Ecto neural progenitor cell (in vitro differentiated cells): ENCODE measurements around the gene EARS2.
"Not testable (repeated sequence)": the region's sequence is repeated elsewhere in the genome, so short reads cannot be mapped to it uniquely, and the experiment has no call there.

ENCODE experiments used
- DNase-seq: peaks from one replicate; pipeline ENCODE4 v3.0.0-alpha.2; 2018; ENCODE audit warnings: low spot score

EARS2 gene

GRCh38 chr16:23567602-23568001 is 10.5 kb upstream of the EARS2 start:
- DNase-seq = no peak

- no peak for DNase-seq
Observed at GRCh38 chr16:23566724-23567123, 9.6 kb upstream of the EARS2 start.

GRCh38 chr16:23564575-23565363 is 7.6 kb upstream of the EARS2 start:
- no peak for DNase-seq

GRCh38 chr16:23563186-23563585 is 6.0 kb upstream of the EARS2 start:
- DNase-seq = no peak

DNA sequence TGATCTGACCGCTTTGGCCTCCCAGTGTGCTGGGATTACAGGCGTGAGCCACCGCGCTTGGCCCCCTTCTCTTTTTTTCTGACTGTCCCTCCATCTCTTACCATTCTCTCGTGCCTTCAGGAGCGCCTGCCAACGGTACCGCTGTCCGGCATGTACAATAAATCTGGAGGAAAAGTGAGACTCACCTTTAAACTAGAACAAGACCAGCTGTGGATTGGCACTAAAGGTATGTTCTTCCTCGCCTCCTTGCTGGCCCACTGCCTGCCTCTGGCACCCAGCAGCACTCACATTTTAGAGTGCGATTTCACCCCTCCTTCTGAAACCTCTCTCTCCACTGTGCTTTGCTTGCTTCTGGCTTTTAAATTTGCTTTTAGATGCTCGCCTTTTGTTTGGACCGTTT is 5.4 kb upstream of the EARS2 start:
- DNase-seq = no peak

- DNase-seq = no peak
Observed at GRCh38 chr16:23561586-23561985, 4.4 kb upstream of the EARS2 start.

DNA sequence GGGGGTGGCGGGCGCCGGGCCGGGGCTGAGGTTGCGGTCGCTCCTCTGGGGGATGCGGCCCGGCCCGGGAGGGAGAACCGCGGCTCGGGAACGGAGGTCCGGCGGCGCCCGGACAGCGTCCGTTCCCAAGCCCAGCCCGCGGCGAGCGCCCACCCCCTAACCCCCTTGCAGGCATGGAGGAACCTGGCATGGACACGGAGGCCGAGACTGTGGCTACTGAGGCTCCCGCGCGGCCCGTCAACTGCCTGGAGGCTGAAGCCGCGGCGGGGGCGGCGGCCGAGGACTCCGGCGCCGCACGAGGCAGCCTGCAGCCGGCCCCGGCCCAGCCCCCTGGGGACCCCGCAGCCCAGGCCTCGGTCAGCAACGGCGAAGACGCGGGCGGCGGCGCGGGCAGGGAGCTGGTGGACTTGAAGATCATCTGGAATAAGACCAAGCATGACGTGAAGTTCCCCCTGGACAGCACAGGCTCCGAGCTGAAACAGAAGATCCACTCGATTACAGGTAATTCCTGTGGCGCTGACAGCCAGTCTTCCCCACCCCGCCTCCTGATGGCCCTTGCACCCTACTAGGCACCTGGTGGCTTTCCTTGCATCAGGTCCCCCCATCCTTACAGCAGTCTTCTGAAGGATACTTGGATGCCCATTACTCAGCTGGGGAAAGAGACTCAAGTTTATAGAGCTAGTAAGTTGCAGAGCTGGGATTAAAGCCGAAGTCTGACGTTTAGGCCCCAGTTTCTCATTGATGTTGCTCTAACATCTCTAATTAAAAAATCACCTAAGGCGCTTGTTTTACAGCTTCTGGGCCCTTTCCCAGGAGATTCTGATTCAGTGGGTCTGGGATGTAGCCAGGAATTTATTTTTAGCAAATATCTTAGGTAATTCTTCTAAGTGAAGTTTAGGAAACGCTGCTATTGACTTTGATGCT is 891 bp upstream of the EARS2 start:
- DNase-seq = no peak

DNA sequence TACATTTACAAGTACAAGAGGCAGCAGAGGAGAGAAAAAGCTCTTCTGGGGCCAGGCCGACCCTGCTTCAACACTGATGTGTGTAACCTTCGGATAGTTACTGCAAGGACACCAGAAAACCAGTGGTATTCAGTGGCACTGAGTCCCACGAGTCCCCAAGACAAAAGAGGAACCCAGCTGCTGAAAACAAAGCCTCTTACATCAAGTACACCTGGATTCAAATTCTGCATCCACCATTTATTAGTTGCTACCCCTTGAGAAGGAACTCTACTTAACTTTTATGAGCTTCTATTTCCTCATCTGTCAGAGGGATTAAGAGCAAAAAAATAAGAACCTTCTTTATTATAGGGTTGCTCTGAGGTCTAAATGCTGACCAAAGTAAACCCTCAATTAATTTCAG is 2.6 kb downstream of the EARS2 start:
- no peak for DNase-seq

GRCh38 chr16:23552161-23552560 is 5.0 kb downstream of the EARS2 start:
- no peak for DNase-seq

DNA sequence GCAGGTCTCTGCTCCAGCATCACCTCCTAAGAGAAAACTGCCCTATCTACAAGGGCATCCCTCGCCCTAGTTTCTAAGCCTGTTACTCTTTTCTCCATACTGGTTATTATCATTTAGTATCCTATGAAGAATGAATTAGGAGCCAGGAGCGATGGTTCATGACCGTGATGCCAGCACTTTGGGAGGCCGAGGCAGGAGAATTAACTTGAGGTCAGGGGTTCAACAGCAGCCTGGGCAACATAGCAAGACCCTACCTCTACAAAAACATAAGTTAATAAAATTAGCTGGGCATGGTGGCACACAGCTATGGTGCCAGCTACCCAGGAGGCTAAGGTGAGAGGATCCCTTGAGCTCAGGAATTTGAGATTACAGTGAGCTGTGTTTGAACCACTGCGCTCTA is 7.2 kb downstream of the EARS2 start:
- DNase-seq = no peak

DNA sequence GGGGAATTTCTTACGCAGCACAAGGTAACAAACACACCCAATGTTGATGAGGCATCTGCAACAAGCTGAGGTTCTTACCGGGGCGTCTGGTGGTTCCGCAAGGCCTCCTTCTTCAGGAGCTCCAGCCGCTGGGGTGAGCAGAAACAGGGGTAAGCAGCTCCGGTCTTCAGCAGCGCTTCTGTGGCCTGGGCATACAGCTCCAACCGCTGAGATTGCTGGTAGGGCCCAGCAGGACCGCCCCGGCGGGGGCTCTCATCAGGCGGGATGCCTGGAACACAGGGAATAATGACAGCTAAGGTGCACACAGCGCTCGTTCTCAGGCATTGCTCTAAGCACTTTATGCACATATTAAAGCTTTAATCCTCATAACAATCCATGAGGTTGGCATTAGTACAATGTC is 12.7 kb downstream of the EARS2 start:
- DNase-seq = no peak

DNA sequence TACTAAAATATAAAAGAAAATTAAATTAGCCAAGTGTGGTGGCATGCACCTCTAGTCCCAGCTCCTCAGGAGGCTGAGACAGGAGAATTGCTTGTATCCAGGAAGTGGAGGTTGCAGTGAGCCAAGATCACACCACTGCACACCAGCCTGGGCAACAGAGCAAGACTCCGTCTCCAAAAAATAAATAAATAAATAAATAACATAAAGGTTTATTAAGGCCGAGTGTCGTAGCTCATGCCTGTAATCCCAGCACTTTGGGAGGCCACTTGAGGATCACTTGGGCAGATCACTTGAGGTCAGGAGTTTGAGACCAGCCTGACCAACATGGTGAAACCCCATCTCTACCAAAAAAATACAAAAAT is 16.4 kb downstream of the EARS2 start:
- DNase-seq = not testable (repeated sequence)

DNA sequence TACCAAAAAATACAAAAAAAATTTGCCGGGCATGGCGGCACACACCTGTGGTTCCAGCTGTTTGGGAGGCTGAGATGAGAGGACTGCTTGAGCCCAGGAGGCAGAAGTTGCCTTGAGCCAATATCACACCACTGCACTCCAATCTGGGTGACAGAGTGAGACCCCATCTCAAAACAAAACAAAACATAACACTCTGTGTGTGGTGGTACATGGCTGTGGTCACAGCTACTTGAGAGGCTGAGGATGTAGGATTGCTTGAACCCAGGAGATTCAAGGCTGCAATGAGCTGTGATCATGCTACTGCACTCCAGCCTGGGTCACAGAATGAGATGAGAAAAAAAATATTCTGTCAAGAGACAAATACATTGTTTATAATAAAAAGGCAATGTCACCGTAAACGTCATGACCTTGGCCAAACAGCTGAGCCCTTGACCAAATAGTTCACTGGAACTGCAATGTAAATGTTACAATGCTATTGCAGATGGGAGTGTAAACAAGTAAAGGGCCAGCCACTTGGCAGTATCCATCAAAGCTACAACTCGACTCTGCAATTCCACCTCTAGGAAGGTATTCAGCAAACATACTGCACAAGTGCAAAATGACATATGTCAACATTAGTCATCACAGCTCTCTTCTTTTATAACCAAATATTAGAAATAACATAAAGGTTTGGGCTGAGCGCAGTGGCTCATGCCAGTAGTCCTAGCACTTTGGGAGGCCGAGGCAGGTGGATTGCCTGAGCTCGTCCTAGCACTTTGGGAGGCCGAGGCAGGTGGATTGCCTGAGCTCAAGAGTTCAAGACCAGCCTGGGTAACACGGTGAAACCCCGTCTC is 16.9 kb downstream of the EARS2 start:
- DNase-seq = no peak

DNA sequence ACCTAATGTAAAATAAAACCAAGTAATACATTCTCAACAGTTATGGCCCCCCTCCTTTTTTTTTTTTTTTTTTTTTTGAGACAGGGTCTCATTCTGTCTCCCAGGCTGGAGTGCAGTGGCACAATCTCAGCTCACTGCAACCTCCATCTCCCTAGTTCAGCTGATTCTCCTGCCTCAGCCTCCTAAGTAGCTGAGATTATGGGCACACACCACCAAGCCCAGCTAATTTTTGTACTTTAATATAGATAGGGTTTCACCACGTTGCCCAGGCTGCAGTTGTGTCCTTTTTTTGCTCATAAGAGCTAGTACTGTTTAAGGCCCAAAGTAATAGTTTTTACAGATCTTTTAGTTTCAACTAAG is 18.3 kb downstream of the EARS2 start:
- DNase-seq = no peak

DNA sequence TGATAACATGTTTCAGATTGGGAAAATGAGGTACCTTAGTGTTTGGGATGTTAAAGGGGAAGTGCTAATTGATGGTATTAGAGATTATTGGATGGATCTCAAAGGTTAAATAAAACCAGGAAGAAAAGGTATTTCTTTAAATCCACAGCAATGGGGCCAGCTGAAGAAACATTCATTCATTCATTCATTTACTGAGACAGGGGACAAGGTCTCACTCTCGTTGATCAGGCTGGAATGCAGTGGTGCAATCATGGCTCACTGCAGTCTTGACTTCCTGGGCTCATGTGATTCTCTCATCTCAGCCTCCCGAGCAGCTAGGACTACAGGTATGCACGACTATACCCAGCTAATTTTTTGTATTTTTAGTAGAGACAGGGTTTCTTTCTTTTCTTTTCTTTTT is 19.8 kb downstream of the EARS2 start:
- no peak for DNase-seq

DNA sequence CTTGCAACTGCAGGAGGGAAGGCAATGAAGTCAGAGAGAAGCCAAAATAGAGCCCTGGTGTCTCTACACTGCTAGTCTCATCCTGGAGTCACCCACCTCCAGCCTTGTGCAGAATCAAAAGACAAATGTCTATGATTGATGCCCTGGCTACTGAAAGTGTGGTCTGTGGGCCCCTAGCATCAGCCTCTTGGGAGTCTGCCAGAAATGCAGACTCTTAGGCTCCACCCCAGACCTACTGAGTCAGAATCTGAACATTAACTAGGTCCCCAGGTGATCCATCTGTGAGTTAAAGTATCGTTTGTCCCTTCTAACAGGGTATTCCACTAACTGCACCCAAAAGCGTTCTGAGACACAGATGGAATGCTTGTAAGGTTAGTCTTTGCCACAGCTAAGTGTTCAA is 21.2 kb downstream of the EARS2 start:
- DNase-seq = no peak

DNA sequence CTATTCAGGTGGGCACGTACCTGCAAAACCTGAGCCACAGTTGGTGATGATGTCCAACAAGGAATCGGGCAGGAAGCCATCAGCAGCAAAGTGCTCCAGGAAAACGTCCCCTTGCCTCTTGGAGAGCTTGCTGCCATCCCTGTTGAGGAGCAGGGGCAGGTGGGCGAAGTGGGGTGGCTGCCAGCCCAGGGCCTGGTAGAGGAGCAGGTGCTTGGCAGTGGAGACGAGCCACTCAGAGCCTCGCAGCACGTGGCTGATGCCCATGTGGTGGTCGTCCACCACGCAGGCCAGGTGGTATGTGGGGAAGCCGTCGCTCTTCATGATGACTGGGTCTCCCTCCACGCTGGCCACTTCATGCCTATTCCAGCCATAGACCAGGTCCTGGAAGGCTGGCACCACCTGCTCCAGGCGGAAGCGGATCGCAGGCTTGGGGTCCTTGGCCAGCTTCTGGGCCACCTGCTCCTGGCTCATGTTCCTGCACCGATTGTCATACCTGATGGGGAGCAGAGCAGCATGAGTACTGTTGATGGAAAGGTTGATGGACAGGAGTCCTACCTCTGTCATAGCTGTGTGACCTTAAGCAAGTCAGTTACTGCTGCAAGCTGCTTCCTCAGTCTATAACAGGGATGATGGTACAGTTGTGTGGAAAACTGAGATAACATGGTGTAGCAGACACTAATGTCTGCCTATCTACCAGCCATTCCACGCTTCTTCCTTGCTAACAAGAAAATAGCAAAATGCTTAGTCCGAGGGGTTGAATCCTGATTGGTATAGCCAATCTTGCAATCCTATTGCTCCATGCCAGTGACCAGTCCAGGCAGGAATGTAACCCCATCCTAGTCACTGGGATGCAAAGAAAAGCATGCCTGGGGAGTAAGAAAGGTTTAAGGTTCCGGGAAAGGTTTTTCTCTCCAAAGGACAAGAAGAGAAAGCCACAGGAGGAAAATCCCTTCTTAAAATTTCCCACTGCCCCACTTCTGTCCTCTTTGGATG is 22.0 kb downstream of the EARS2 start:
- DNase-seq = no peak

GRCh38 chr16:23532448-23532847 is 24.7 kb downstream of the EARS2 start:
- no peak for DNase-seq

DNA sequence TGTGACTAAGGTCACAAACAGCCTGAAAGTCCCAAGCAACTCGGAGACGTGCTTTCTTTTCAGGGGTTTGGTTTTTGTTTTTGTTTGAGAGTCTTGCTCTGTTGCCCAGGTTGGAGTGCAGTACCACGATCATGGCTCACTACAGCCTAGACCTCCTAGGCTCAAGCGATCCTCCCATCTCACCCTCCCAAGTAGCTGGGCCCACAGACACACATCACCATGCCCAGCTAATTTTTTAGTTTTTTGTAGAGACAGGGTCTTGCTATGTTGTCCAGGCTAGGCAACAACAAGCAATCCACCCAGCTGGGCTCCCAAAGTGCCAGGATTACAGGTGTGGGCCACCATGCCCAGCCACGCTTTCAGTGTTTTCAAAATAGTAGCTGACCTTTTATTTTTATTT is 27.1 kb downstream of the EARS2 start:
- no peak for DNase-seq

- no peak for DNase-seq
Observed at GRCh38 chr16:23528644-23529310, 28.4 kb downstream of the EARS2 start.
